IMR-90 (cell line): Measurements from ENCODE around the gene KIF15. TPM values are rescaled to one million over a fixed set of nuclear protein-coding genes. Genes with fewer than 3 reads are reported as not detected.

Source experiments
- ATAC-seq: fragments of 200-7000 bp; cut with Tn5 transposase; 2 replicates; pipeline ENCODE4 v1.9.1; 2020; ENCODE audit warnings: low read depth, mild to moderate bottlenecking, moderate library complexity
- BruUV-seq: library from RNA; stranded (reverse); fragments of 400-500 nt; replicated peaks from 2 replicates; lab custom pipeline; 2021; lab: Mats Ljungman, UMichigan
- CTCF ChIA-PET: fragments of 300-600 bp; formaldehyde crosslinking; extraction: SDS; loops from one replicate; lab custom pipeline; 2021; ENCODE audit warnings: antibody characterized with exemption; lab: Yijun Ruan, JAX
- POLR2A ChIA-PET: fragments of 300-600 bp; sonication (Branson Sonifier 250); formaldehyde crosslinking; loops from one replicate; lab custom pipeline; 2022; ENCODE audit warnings: antibody characterized with exemption; ENCODE audit not compliant: unreplicated experiment; lab: Charles Lee
- DNase-seq: peaks from one replicate; pipeline ENCODE4 v3.0.0; 2013
- H2AFZ ChIP-seq: replicated peaks from 2 replicates; pipeline ENCODE3; 2013; ENCODE audit warnings: low read length, mild to moderate bottlenecking; ENCODE audit not compliant: poor library complexity
- H2AK5ac ChIP-seq: 2 replicates; pipeline ENCODE4 v1.6.1; 2013; ENCODE audit warnings: low read depth, low read length, inconsistent platforms
- H2AK9ac ChIP-seq: replicated peaks from 2 replicates; pipeline ENCODE3; 2013; ENCODE audit warnings: mild to moderate bottlenecking, low read depth, low read length, moderate library complexity; ENCODE audit not compliant: poor library complexity
- H2BK120ac ChIP-seq: 2 replicates; pipeline ENCODE4 v1.6.1; 2013; ENCODE audit warnings: low read depth, low read length, inconsistent platforms
- H2BK15ac ChIP-seq: 3 replicates; pipeline ENCODE4 v1.6.1; 2013; ENCODE audit warnings: low read depth, low read length, inconsistent platforms
- H2BK20ac ChIP-seq: 2 replicates; pipeline ENCODE4 v1.6.1; 2013; ENCODE audit warnings: low read depth, mild to moderate bottlenecking, inconsistent platforms, low read length, moderate library complexity
- H2BK5ac ChIP-seq: 2 replicates; pipeline ENCODE4 v1.6.1; 2013; ENCODE audit warnings: mild to moderate bottlenecking, low read depth, low read length, inconsistent platforms; ENCODE audit not compliant: poor library complexity, severe bottlenecking
- H3K14ac ChIP-seq: replicated peaks from 2 replicates; pipeline ENCODE4 v1.6.1; 2013; ENCODE audit warnings: low read depth, low read length, inconsistent platforms
- H3K18ac ChIP-seq: 2 replicates; pipeline ENCODE4 v1.6.1; 2013; ENCODE audit warnings: low read depth, low read length, control low read depth
- H3K23ac ChIP-seq: 2 replicates; pipeline ENCODE4 v1.6.1; 2013; ENCODE audit warnings: low read depth, low read length, inconsistent platforms
- H3K27ac ChIP-seq: 2 replicates; pipeline ENCODE4 v1.5.1; 2013; ENCODE audit warnings: mild to moderate bottlenecking, control low read depth, low read length; ENCODE audit not compliant: insufficient read depth
- H3K27me3 ChIP-seq: 2 replicates; pipeline ENCODE4 v1.6.1; 2013; ENCODE audit warnings: low read length; ENCODE audit not compliant: control insufficient read depth, insufficient read depth
- H3K36me3 ChIP-seq: 2 replicates; pipeline ENCODE4 v1.6.1; 2013; ENCODE audit warnings: low read length, mixed read lengths; ENCODE audit not compliant: control insufficient read depth, insufficient read depth
- H3K4ac ChIP-seq: 2 replicates; pipeline ENCODE4 v1.6.1; 2013; ENCODE audit warnings: low read depth, low read length, inconsistent platforms
- H3K4me1 ChIP-seq: 2 replicates; pipeline ENCODE4 v1.6.1; 2013; ENCODE audit warnings: low read length, mixed read lengths; ENCODE audit not compliant: control insufficient read depth, insufficient read depth
- H3K4me2 ChIP-seq: 2 replicates; pipeline ENCODE4 v1.6.1; 2013; ENCODE audit warnings: low read depth, mild to moderate bottlenecking, control low read depth, low read length, moderate library complexity
- H3K4me3 ChIP-seq: 2 replicates; pipeline ENCODE4 v1.5.1; 2013; ENCODE audit warnings: low read depth, mild to moderate bottlenecking, control low read depth, low read length, moderate library complexity; ENCODE audit not compliant: insufficient read depth
- H3K56ac ChIP-seq: 2 replicates; pipeline ENCODE4 v1.6.1; 2013; ENCODE audit warnings: low read length, inconsistent platforms; ENCODE audit not compliant: insufficient read depth; ENCODE audit errors: extremely low read depth
- H3K79me1 ChIP-seq, 2 experiments: 2 replicates each; pipeline ENCODE4 v1.6.1; 2013; ENCODE audit warnings: low read length in 2 of 2, inconsistent platforms in 1 of 2, low read depth in 1 of 2
- H3K9ac ChIP-seq: 2 replicates; pipeline ENCODE4 v1.6.1; 2013; ENCODE audit warnings: low read depth, low read length, control low read depth
- H3K9me1 ChIP-seq: 2 replicates; pipeline ENCODE4 v1.6.1; 2013; ENCODE audit warnings: low read length, inconsistent platforms; ENCODE audit not compliant: insufficient read depth
- H3K9me3 ChIP-seq: 2 replicates; pipeline ENCODE4 v1.6.1; 2013; ENCODE audit warnings: low read length; ENCODE audit not compliant: control insufficient read depth, insufficient read depth
- H4K20me1 ChIP-seq: 2 replicates; pipeline ENCODE4 v1.6.1; 2013; ENCODE audit warnings: low read length, inconsistent platforms; ENCODE audit not compliant: insufficient read depth
- H4K5ac ChIP-seq: 2 replicates; pipeline ENCODE4 v1.6.1; 2013; ENCODE audit warnings: mild to moderate bottlenecking, low read depth, low read length, control low read depth
- H4K8ac ChIP-seq, 2 experiments: 2 replicates each; pipeline ENCODE4 v1.6.1; 2013; ENCODE audit warnings: low read depth in 2 of 2, low read length in 2 of 2, control low read depth in 1 of 2, inconsistent platforms in 1 of 2
- H4K91ac ChIP-seq: 2 replicates; pipeline ENCODE4 v1.6.1; 2013; ENCODE audit warnings: low read depth, low read length, inconsistent platforms; ENCODE audit not compliant: insufficient read depth
- FOS ChIP-seq: fragments of 150-350 bp; IDR thresholded peaks from 2 replicates; pipeline ENCODE4 v1.6.1; 2016; ENCODE audit warnings: low read depth, low read length
- RAD21 ChIP-seq: IDR thresholded peaks from 2 replicates; pipeline ENCODE4 v1.6.1; 2012; ENCODE audit warnings: low read length, improper control_type of control experiment
- USF2 ChIP-seq: fragments of 150-350 bp; IDR thresholded peaks from 2 replicates; pipeline ENCODE4 v1.6.1; 2017; ENCODE audit warnings: mild to moderate bottlenecking, antibody characterized with exemption, low read length, low read depth
- WGBS, 2 experiments: methylation state at CpG; one replicate each; pipeline versions ENCODE4 v1.1.5 to v1.1.7; 2013; ENCODE audit warnings: missing lambda C conversion rate in 2 of 2; ENCODE audit not compliant: insufficient read length in 1 of 2; ENCODE audit errors: extremely low coverage in 2 of 2; 5-methylcytosine and 5-hydroxymethylcytosine counted together
- dilution Hi-C: fragments of 300-500 bp; cut with HindIII; formaldehyde crosslinking; loops from one replicate; pipeline ENCODE4 v1.14.3; 2018; ENCODE audit warnings: low sequenced_read_pairs; ENCODE audit not compliant: unreplicated experiment
- in situ Hi-C: fragments of 300-500 bp; cut with MboI; formaldehyde crosslinking; loops from 3 replicates; pipeline ENCODE4 v1.14.3; 2019; ENCODE audit warnings: low sequenced_read_pairs, inconsistent platforms, mixed read lengths
- intact Hi-C: fragments of 100-400 bp; cut with micrococcal nuclease; formaldehyde crosslinking; loops from 2 replicates; pipeline ENCODE4 v1.10.0; 2022
- polyA plus RNA-seq, 3 experiments: library from polyadenylated mRNA; depleted of rRNA; stranded (reverse); fragments of >200 nt; gene quantifications; 2 replicates each; pipeline ENCODE4 v1.2.3, GENCODE V29; 2012; ENCODE audit warnings: low replicate concordance in 1 of 3
- total RNA-seq: library from RNA; depleted of rRNA; stranded (reverse); fragments of >200 nt; gene quantifications from 2 replicates; pipeline ENCODE4 v1.2.3, GENCODE V29; 2012

KIF15 gene
- total and polyA plus RNA-seq, 2 of the 4 experiments (the other 2 are of a cell fraction) = 3.7 to 8.4 TPM

GRCh38 chr3:44862226-44862637, 100.6 kb downstream of the KIF15 start:
- no peaks in the 10 kb centered on the region for H3K27me3 ChIP-seq
- peaks cover 16% of the 10 kb centered on the region for H3K9me1 ChIP-seq
- H4K5ac ChIP-seq = peak overlapping the region; percentile 62
- peak overlapping the region; percentile 82 for H3K56ac ChIP-seq
- H3K23ac ChIP-seq = peak overlapping the region; percentile 52
- dilution Hi-C loops = no loop called here
- H3K36me3 ChIP-seq = peaks cover 8% of the 10 kb centered on the region; the same call in 1 of the 2 replicates
- H3K27ac ChIP-seq = peak overlapping the region; percentile 65
- CTCF ChIA-PET = no interaction called here
- TF ChIP-seq USF2 = peak; percentile 49; the same call in 1 of the 2 replicates
- TF ChIP-seq FOS = no peak
- TF ChIP-seq RAD21 = 0 out of 2 replicates have a peak, but pooled peaks have one; percentile 2
- H4K91ac ChIP-seq = peak overlapping the region; percentile 78
- peak overlapping the region; percentile 72 for H3K4me3 ChIP-seq
- peak overlapping the region; percentile 68 for H2AK9ac ChIP-seq
- H3K4ac ChIP-seq = peak overlapping the region; percentile 90
- H2BK20ac ChIP-seq = 0 out of 2 replicates have a peak overlapping the region, but pooled peaks have one; percentile 9
- peak overlapping the region; percentile 89 for H3K14ac ChIP-seq
- POLR2A ChIA-PET = interaction anchor here (0.6 kb wide), 1 partner anchor 50 kb away, joined by 4 read pairs; no protein-coding TSS in a partner anchor
- H4K20me1 ChIP-seq = no peaks in the 10 kb centered on the region; the same call in 1 of the 2 replicates
- no peak overlapping the region for H2BK15ac ChIP-seq
- peak overlapping the region; percentile 87 for H3K9ac ChIP-seq
- peak overlapping the region; percentile 90 for H2AFZ ChIP-seq
- peak overlapping the region; percentile 99 for H3K4me2 ChIP-seq
- ATAC-seq = peak; percentile 47
- intact Hi-C loops = no loop called here
- no peaks in the 10 kb centered on the region for H3K9me3 ChIP-seq
- peak; percentile 19 for DNase-seq
- H4K8ac ChIP-seq = peak overlapping the region; percentile 92 to 95
- H3K18ac ChIP-seq = peak overlapping the region; percentile 62
- no CpG with 5 or more reads among the region's 25 CpGs for WGBS, 2 experiments
- peak overlapping the region; percentile 16 for H2BK5ac ChIP-seq
- peak overlapping the region; percentile 63 for H2BK120ac ChIP-seq
- no TSS peak for BruUV-seq
- H3K4me1 ChIP-seq = peaks cover 6% of the 10 kb centered on the region
- in situ Hi-C loops = no loop called here
- H2AK5ac ChIP-seq = peak overlapping the region; percentile 66
- H3K79me1 ChIP-seq = peaks cover 17 to 43% of the 10 kb centered on the region in 2 experiments
